ENCODE measurements around the gene NOS1AP.
"Not testable (repeated sequence)": the region's sequence is repeated elsewhere in the genome, so short reads cannot be mapped to it uniquely, and the experiment has no call there.

The NOS1AP gene

DNA sequence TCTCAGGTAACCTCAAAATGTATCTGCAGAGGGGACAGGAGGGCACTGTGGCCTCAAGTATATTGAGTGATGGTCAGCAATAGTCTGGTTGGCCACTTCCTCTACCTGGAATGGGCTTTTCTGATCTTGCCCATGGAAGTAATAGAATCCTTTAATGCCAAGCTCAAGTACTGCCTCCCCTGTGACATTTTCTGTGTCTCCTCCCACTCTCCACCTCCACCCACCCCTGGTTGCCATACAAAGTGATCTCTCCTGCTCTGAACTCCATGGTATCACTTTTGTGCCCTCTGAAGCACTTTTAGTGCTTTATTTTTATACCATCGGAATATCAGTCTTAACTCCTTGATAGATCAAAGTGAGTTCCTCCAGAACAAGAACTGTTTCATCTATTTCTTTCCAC is 9.2 kb upstream of the NOS1AP start:
- no peak for DNase-seq

GRCh38 chr1:162062542-162063015 is 6.9 kb upstream of the NOS1AP start:
- DNase-seq: no peak

DNA sequence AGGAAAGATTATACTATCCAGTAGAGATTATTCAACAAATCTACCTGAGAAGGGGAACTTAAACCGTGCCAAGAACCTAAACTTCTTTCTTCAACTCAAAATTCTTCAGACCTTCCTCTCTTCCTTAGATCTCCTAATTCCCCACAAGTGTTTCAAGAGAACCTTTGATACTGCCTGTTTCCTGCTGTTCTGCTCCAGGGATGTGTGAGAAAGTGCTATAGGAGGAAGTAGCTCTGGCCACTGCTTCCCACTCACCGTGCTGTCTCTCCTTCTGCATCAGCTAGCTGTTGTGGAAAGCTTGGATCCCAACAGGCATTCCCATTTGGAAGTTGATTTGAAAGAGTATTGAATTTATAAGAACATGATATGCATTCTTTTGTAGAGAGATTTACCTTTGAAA is 4.5 kb upstream of the NOS1AP start:
- no peak for DNase-seq

DNA sequence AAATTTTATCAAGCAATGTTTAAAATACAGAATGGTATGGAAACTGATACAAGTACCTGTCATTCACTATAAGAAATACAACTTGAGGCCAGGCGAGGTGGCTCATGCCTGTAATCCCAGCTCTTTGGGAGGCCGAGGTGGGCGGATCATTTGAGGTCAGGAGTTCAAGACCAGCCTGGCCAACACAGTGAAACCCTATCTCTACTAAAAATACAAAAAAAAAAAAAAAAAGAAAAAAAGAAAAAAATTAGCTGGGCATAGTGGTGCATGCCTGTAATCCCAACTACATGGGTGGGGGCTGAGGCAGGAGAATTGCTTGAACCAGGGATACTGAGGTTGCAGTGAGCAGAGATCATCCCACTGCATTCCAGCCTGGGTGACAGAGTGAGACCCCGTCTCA is 2.7 kb upstream of the NOS1AP start:
- not testable (repeated sequence) for DNase-seq

DNA sequence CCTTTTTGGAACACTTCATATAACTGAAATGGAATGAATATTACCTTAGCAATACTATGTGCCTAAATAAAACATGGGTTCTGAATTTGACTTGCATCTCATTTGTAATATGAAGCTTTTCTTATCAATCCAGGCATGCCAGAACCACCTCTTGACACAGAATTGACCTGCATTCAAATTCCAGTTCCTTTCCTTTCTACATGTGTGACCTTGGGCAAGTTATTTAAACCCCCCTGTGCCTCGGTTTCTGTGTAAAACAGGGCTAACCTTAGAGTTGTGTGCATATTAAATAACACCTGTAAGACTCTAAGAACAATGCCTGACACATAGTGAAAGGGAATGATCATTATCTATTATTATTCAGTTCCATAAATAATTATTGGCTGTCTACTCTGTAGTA is 2.0 kb upstream of the NOS1AP start:
- no peak for DNase-seq

- DNase-seq: no peak
Observed at GRCh38 chr1:162068301-162068700, 1.2 kb upstream of the NOS1AP start.

GRCh38 chr1:162070094-162070748 is 730 bp downstream of the NOS1AP start:
- no peak for DNase-seq

- no peak for DNase-seq
Observed at GRCh38 chr1:162070825-162071224, 1.3 kb downstream of the NOS1AP start.

- DNase-seq: no peak
Observed at GRCh38 chr1:162072740-162073139, 3.2 kb downstream of the NOS1AP start.

DNA sequence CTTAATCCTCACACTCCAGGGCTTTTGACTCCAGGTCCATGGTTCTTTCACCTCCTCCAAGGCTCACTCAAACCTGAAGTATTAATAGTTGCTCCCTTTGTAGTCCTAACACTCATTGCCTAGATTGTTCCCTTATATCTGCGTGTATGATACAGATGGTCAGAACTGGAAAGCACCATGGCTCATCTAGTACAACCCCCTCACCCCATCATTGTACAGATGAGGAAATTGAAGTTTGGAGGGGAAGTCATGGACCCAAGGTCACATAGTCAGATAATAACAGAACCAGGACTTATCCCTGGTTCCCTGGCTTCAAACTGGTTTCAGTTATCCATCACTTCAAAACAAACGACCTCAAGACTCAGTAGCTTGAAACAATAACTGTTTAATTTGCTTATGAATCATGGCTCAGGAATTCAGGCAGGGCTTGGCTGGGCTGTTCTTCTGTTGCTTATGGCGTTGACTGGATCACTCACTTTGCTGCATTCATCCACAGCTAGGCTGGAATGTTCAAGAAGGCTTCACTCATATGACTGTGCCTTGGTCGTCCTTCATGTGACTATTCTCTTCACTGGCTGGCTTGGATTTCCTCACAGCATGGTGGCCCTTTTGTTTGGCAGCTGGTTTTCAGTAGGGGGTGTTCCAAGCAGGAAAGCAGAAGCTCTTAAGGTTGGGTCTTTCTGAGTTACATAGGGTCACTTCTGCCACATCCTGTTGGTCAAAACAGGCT is 5.0 kb downstream of the NOS1AP start:
- no peak for DNase-seq

DNA sequence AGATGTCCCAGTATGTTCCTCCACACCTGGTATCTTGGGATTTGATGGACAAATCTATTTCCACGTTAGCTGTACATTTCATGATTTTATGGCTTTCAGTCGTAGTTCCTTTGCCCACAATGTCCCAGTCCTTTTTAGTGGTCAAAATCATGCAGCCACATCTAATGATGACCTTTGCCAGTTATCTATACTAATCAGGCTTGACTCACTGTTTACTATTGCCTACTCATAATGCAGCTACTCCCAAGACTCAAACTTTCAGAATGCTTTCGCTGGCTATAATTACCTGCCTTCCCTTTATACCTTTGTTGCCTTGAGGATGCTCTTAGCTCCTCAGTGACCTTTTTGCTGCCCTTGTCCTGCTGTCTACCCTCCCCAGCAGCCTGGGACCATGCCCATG is 6.4 kb downstream of the NOS1AP start:
- no peak for DNase-seq

GRCh38 chr1:162077648-162078299 is 8.3 kb downstream of the NOS1AP start:
- no peak for DNase-seq

GRCh38 chr1:162079030-162079429 is 9.5 kb downstream of the NOS1AP start:
- DNase-seq: no peak

DNA sequence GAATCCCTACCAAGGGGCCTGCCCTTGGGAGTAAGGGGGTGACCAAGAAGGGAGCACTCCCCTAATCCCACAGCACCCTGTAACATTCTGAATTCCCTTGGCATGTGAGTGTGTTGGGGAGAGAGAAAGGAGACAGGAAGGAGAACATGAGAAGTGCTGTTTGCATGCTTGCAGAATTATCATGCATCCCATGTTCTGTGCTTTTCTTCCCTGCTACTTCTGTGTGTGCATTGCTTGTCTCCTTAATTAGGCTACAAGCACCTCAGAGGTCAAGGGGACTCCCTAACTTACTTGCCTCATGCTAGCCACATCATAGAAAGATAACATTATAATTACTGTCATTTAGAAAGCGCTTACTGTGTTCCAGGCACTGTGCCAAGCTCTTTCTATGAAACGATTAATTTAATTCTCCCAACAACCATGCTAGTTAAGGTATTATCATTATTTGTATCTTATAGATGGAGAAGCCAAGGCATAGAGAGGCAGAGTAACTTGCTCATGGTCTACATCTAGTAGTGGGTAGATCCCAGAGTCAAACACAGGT is 11.1 kb downstream of the NOS1AP start:
- DNase-seq: no peak

- DNase-seq: no peak
Observed at GRCh38 chr1:162081316-162081715, 11.8 kb downstream of the NOS1AP start.

- not testable (repeated sequence) for DNase-seq
Observed at GRCh38 chr1:162082080-162082479, 12.6 kb downstream of the NOS1AP start.

DNA sequence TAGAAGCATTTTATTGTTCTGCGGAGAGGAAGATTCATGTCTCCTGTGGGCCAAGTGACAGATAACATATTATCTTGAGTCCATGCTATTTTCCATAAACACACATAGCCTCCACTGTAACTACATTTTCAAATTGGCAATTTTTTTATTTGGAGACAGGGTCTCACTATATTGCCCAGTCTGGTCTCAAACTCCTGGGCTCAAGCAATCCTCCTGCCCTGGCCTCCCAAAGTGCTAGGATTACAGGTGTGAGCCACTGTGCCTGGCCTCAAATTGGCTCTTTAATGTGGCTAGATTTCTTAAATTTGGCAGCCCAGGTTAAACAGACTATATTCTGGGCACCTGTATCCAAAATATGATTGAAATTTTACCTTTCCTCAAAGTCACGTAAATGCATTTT is 13.8 kb downstream of the NOS1AP start:
- DNase-seq: no peak

DNA sequence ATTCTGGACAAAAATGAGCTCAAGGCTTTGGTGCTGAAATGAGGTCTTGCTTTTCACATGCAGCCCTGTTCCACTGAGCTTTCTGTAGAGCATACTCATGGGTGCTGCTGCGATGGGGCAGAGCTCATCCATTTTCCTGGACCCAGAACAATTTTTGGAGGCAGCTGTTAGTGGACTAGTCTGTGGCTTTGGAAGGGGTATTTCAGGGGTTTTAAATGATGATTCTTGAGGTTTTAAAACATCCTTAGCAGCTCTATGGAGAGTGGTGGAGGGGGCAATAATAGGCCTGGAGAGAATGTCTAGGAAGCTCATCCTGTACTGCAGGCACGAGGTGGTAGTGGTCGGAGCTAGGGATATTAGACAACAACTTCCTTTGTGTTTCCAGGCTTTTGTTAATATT is 16.5 kb downstream of the NOS1AP start:
- no peak for DNase-seq

DNA sequence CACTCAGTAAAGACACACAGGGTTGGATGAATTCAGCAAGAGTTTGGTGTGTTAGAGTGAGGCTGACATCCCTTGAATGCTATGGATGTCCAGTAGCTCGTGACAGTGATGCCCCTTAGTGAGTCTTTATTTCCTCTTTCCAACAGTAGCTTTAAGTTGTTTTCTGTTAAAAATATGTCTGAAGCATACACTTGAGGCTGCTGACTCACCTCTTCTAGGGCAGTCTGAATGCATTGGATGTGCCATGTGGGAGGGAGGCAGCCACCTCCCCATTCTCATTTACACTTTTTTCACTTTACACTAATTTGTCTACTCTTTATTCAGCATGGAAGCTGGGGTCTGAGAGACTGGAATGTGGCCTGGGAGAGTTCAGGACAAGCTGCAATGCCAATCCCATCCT is 17.6 kb downstream of the NOS1AP start:
- no peak for DNase-seq

- no peak for DNase-seq
Observed at GRCh38 chr1:162087574-162087973, 18.1 kb downstream of the NOS1AP start.

- no peak for DNase-seq
Observed at GRCh38 chr1:162088281-162088969, 18.9 kb downstream of the NOS1AP start.

- no peak for DNase-seq
Observed at GRCh38 chr1:162089748-162090147, 20.3 kb downstream of the NOS1AP start.

DNA sequence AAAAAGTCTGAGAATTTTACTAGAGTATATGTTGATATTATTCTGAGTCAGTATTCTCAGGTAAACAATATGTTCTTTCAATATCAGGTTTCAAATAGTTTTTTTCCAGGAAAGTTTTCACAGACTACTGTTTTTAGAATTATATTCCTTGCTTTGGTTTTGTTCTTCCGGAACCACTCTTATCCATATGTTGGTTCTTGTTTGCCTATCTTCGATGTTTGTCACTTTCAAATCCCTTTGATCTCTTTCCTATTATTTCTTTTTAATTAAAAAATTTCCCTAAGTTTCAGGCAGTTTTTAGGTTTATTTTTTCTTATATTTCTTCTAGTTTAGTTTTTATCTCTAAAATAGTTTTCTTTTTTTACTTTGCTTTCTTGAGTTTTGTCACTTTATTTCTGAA is 20.9 kb downstream of the NOS1AP start:
- DNase-seq: no peak

All from activated gamma-delta T cell treated with Interleukin-2 at 50 U/mL for 16 hours (primary cell).